Stomach (tissue), 4 donors: ENCODE results near the gene PPP1R13B.

Experiments used
- CTCF ChIP-seq, 7 experiments: fragments of 450-650 bp in 4 of 7; fragments of 200-600 bp in 3 of 7; sonication (generic) in 3 of 7; IDR thresholded peaks; one replicate each; pipeline ENCODE4 v1.5.1; 2016 to 2019; ENCODE audit warnings: antibody characterized with exemption in 7 of 7, control low read depth in 2 of 7, mild to moderate bottlenecking in 1 of 7
- EP300 ChIP-seq: sonication (generic); formaldehyde crosslinking; IDR thresholded peaks from one replicate; pipeline ENCODE4 v1.6.1; 2017; ENCODE audit warnings: antibody characterized with exemption
- POLR2A ChIP-seq, 4 donors: fragments of 450-650 bp; IDR thresholded peaks; one replicate each; pipeline ENCODE4 v1.6.1; 2016; ENCODE audit warnings: antibody characterized with exemption in 4 of 4, control low read depth in 2 of 4, mild to moderate bottlenecking in 1 of 4, moderate library complexity in 1 of 4

GRCh38 chr14:103869406-103870143, 22.2 kb upstream of the PPP1R13B start:
- TF ChIP-seq EP300 (no peak), CTCF (IDR thresholded peaks at IDR 0.05) (no peak), POLR2A (IDR thresholded peaks at IDR 0.05) (no peak)
